HEK293 (cell line): Measurements from ENCODE around the gene ZSCAN16.

Source experiments
- BCL11A ChIP-seq: fragments of 450-650 bp; formaldehyde crosslinking; IDR thresholded peaks from 2 replicates; pipeline ENCODE4 v1.5.1; 2016; ENCODE audit warnings: low read depth, missing biosample characterization, missing genetic modification characterization
- CTCF ChIP-seq: fragments of 450-650 bp; formaldehyde crosslinking; IDR thresholded peaks from 2 replicates; pipeline ENCODE4 v1.5.1; 2016; ENCODE audit warnings: missing biosample characterization, missing genetic modification characterization
- ELK4 ChIP-seq: IDR thresholded peaks from 2 replicates; pipeline ENCODE4 v1.6.1; 2011; ENCODE audit warnings: mild to moderate bottlenecking, low read depth, low read length, borderline replicate concordance
- HOXD13 ChIP-seq: sonication (generic); formaldehyde crosslinking; IDR thresholded peaks from 2 replicates; pipeline ENCODE4 v1.8.0; 2022; ENCODE audit warnings: missing genetic modification reagents, borderline replicate concordance
- KLF9 ChIP-seq: fragments of 450-650 bp; formaldehyde crosslinking; IDR thresholded peaks from 2 replicates; pipeline ENCODE4 v1.5.1; 2016; ENCODE audit warnings: missing biosample characterization, missing genetic modification characterization, low read depth
- MYNN ChIP-seq: fragments of 450-650 bp; formaldehyde crosslinking; IDR thresholded peaks from 2 replicates; pipeline ENCODE4 v1.5.1; 2016; ENCODE audit warnings: missing biosample characterization, missing genetic modification characterization, borderline replicate concordance
- PRDM1 ChIP-seq: fragments of 450-650 bp; formaldehyde crosslinking; IDR thresholded peaks from 2 replicates; pipeline ENCODE4; 2016; ENCODE audit warnings: missing biosample characterization, missing genetic modification characterization
- ZBTB17 ChIP-seq: fragments of 450-650 bp; formaldehyde crosslinking; IDR thresholded peaks from 2 replicates; pipeline ENCODE4 v1.5.1; 2016; ENCODE audit warnings: missing biosample characterization, missing genetic modification characterization
- ZBTB21 ChIP-seq: fragments of 450-650 bp; formaldehyde crosslinking; IDR thresholded peaks from 2 replicates; pipeline ENCODE4 v1.5.1; 2017; ENCODE audit warnings: missing biosample characterization, missing genetic modification characterization
- ZBTB26 ChIP-seq: fragments of 450-650 bp; formaldehyde crosslinking; optimal IDR thresholded peaks from 2 replicates; pipeline ENCODE3; 2016; ENCODE audit warnings: missing biosample characterization, mild to moderate bottlenecking, missing genetic modification characterization
- ZFP37 ChIP-seq: fragments of 450-650 bp; formaldehyde crosslinking; IDR thresholded peaks from 2 replicates; pipeline ENCODE4 v1.5.1; 2016; ENCODE audit warnings: missing biosample characterization, missing genetic modification characterization
- ZFP41 ChIP-seq: fragments of 450-650 bp; formaldehyde crosslinking; IDR thresholded peaks from 2 replicates; pipeline ENCODE4 v1.5.1; 2016; ENCODE audit warnings: missing biosample characterization, missing genetic modification characterization, borderline replicate concordance
- ZNF10 ChIP-seq: fragments of 450-650 bp; formaldehyde crosslinking; IDR thresholded peaks from 2 replicates; pipeline ENCODE4 v1.5.1; 2017; ENCODE audit warnings: missing biosample characterization, missing genetic modification characterization
- ZNF114 ChIP-seq: fragments of 450-650 bp; formaldehyde crosslinking; IDR thresholded peaks from 2 replicates; pipeline ENCODE4 v1.5.0; 2017; ENCODE audit warnings: missing biosample characterization, missing genetic modification characterization
- ZNF155 ChIP-seq: fragments of 450-650 bp; formaldehyde crosslinking; IDR thresholded peaks from 2 replicates; pipeline ENCODE4 v1.5.1; 2016; ENCODE audit warnings: missing biosample characterization, missing genetic modification characterization
- ZNF169 ChIP-seq: fragments of 450-650 bp; formaldehyde crosslinking; IDR thresholded peaks from 2 replicates; pipeline ENCODE4 v1.5.1; 2016; ENCODE audit warnings: missing biosample characterization, missing genetic modification characterization
- ZNF239 ChIP-seq: fragments of 450-650 bp; formaldehyde crosslinking; IDR thresholded peaks from 2 replicates; pipeline ENCODE4 v1.5.1; 2016; ENCODE audit warnings: missing biosample characterization, missing genetic modification characterization
- ZNF248 ChIP-seq: fragments of 450-650 bp; formaldehyde crosslinking; IDR thresholded peaks from 2 replicates; pipeline ENCODE4 v1.5.1; 2017; ENCODE audit warnings: missing biosample characterization, missing genetic modification characterization
- ZNF266 ChIP-seq: fragments of 450-650 bp; formaldehyde crosslinking; IDR thresholded peaks from 2 replicates; pipeline ENCODE4 v1.5.1; 2016; ENCODE audit warnings: missing biosample characterization, missing genetic modification characterization, low read depth
- ZNF280C ChIP-seq: fragments of 450-650 bp; formaldehyde crosslinking; IDR thresholded peaks from 2 replicates; pipeline ENCODE4 v1.5.1; 2016; ENCODE audit warnings: missing biosample characterization, missing genetic modification characterization
- ZNF394 ChIP-seq: fragments of 450-650 bp; formaldehyde crosslinking; IDR thresholded peaks from 2 replicates; pipeline ENCODE4 v1.5.1; 2016; ENCODE audit warnings: missing biosample characterization, missing genetic modification characterization, mild to moderate bottlenecking, moderate library complexity, borderline replicate concordance
- ZNF473 ChIP-seq: fragments of 450-650 bp; formaldehyde crosslinking; IDR thresholded peaks from 2 replicates; pipeline ENCODE4 v1.5.1; 2017; ENCODE audit warnings: missing biosample characterization, missing genetic modification characterization
- ZNF48 ChIP-seq: fragments of 450-650 bp; formaldehyde crosslinking; IDR thresholded peaks from 2 replicates; pipeline ENCODE4 v1.5.1; 2016; ENCODE audit warnings: missing biosample characterization, missing genetic modification characterization
- ZNF488 ChIP-seq: fragments of 450-650 bp; formaldehyde crosslinking; IDR thresholded peaks from 2 replicates; pipeline ENCODE4 v1.5.1; 2016; ENCODE audit warnings: missing biosample characterization, missing genetic modification characterization
- ZNF501 ChIP-seq: fragments of 450-650 bp; formaldehyde crosslinking; IDR thresholded peaks from 2 replicates; pipeline ENCODE4 v1.5.1; 2016; ENCODE audit warnings: missing biosample characterization, missing genetic modification characterization
- ZNF561 ChIP-seq: fragments of 450-650 bp; IDR thresholded peaks from 2 replicates; pipeline ENCODE4 v1.5.1; 2018; ENCODE audit warnings: missing biosample characterization, missing genetic modification characterization, borderline replicate concordance
- ZNF600 ChIP-seq: fragments of 450-650 bp; formaldehyde crosslinking; IDR thresholded peaks from 2 replicates; pipeline ENCODE4 v1.5.1; 2016; ENCODE audit warnings: missing biosample characterization, missing genetic modification characterization
- ZNF610 ChIP-seq: fragments of 450-650 bp; formaldehyde crosslinking; IDR thresholded peaks from 2 replicates; pipeline ENCODE4 v1.5.1; 2016; ENCODE audit warnings: missing biosample characterization, missing genetic modification characterization, borderline replicate concordance
- ZNF645 ChIP-seq: fragments of 450-650 bp; formaldehyde crosslinking; IDR thresholded peaks from 2 replicates; pipeline ENCODE4; 2016; ENCODE audit warnings: missing biosample characterization, missing genetic modification characterization
- ZNF76 ChIP-seq: fragments of 450-650 bp; formaldehyde crosslinking; IDR thresholded peaks from 2 replicates; pipeline ENCODE4; 2016; ENCODE audit warnings: low read depth, missing biosample characterization, missing genetic modification characterization, borderline replicate concordance
- ZNF792 ChIP-seq: fragments of 450-650 bp; formaldehyde crosslinking; IDR thresholded peaks from 2 replicates; pipeline ENCODE4 v1.5.1; 2016; ENCODE audit warnings: missing biosample characterization, missing genetic modification characterization
- ZSCAN16 ChIP-seq: fragments of 450-650 bp; formaldehyde crosslinking; IDR thresholded peaks from 2 replicates; pipeline ENCODE4 v1.5.1; 2016; ENCODE audit warnings: missing biosample characterization, missing genetic modification characterization

ZSCAN16 gene

GRCh38 chr6:28136585-28137504 lies 12.4 kb downstream of the ZSCAN16 start (continued):
- TF ChIP-seq ZNF169 (tag by site-specific recombination) (no peak), ZNF48 (tag by site-specific recombination) (no peak), ZNF239 (no peak), KLF9 (tag by site-specific recombination) (peak; percentile 22), ELK4 (no peak), ZBTB17 (tag by site-specific recombination) (peak; percentile 95), ZNF248 (no peak), ZNF488 (no peak), PRDM1 (tag by site-specific recombination) (no peak), ZNF155 (tag by site-specific recombination) (no peak), CTCF (tag by site-specific recombination) (peak; percentile 34; the same call in 1 of the 2 replicates), ZNF792 (no peak), ZNF76 (tag by site-specific recombination) (peak; percentile 89), ZSCAN16 (no peak), ZBTB21 (tag by site-specific recombination) (peak; percentile 56; the same call in 1 of the 2 replicates), ZNF280C (tag by site-specific recombination) (no peak), ZNF645 (tag by site-specific recombination) (no peak), ZNF561 (tag by site-specific recombination) (peak; percentile 80), ZFP41 (no peak), ZNF473 (tag by site-specific recombination) (no peak), BCL11A (no peak), ZNF610 (0 out of 2 replicates have a peak, but pooled peaks have one; percentile 58), MYNN (tag by site-specific recombination) (peak; percentile 37; the same call in 1 of the 2 replicates), HOXD13 (CRISPR knock-in tag) (no peak), ZNF394 (tag by site-specific recombination) (peak; percentile 73; the same call in 1 of the 2 replicates), ZNF266 (no peak), ZNF114 (no peak), ZNF501 (0 out of 2 replicates have a peak, but pooled peaks have one; percentile 85), ZBTB26 (tag by site-specific recombination) (peak; percentile 46), ZFP37 (tag by site-specific recombination) (peak; percentile 90), ZNF600 (tag by site-specific recombination) (peak; percentile 79), ZNF10 (tag by site-specific recombination) (0 out of 2 replicates have a peak, but pooled peaks have one; percentile 14)
